ENCODE results near the gene VEGFA. TPM values are rescaled to one million over a fixed set of nuclear protein-coding genes. Genes with fewer than 3 reads are reported as not detected.

VEGFA gene
- total and polyA plus RNA-seq, 2 donors from 2014 or later, result 36.3 to 111 TPM

GRCh38 chr6:43762966-43763695 lies 6.9 kb upstream of the VEGFA start:
- no peak overlapping the region for H3K27ac ChIP-seq (ENCODE audit: low read depth in 2 of 2, low read length in 2 of 2)
- no peaks in the 10 kb centered on the region for H3K36me3 ChIP-seq (ENCODE audit: control insufficient read depth in 2 of 3, insufficient read depth in 3 of 3, low read length in 3 of 3)
- no peak overlapping the region for H3K4me3 ChIP-seq (ENCODE audit: low read length in 3 of 3)
- FAIRE-seq (no peak), DNase-seq (peak in 2 of 5 donors; percentile 35 to 40)
- H3K9ac ChIP-seq (ENCODE audit: low read length in 3 of 3), result no peak overlapping the region
- H3K9me3 ChIP-seq (ENCODE audit: control insufficient read depth in 2 of 3, insufficient read depth in 1 of 3, low read length in 3 of 3), result no peaks in the 10 kb centered on the region
- no peaks in the 10 kb centered on the region for H3K27me3 ChIP-seq (ENCODE audit: control insufficient read depth, insufficient read depth, low read length)
- intact Hi-C loops (cut with DNase I), result loop anchor here (10.0 kb wide), 1 partner anchor 98 kb away; no protein-coding TSS in a partner anchor
- TF ChIP-seq, protein P1, sequence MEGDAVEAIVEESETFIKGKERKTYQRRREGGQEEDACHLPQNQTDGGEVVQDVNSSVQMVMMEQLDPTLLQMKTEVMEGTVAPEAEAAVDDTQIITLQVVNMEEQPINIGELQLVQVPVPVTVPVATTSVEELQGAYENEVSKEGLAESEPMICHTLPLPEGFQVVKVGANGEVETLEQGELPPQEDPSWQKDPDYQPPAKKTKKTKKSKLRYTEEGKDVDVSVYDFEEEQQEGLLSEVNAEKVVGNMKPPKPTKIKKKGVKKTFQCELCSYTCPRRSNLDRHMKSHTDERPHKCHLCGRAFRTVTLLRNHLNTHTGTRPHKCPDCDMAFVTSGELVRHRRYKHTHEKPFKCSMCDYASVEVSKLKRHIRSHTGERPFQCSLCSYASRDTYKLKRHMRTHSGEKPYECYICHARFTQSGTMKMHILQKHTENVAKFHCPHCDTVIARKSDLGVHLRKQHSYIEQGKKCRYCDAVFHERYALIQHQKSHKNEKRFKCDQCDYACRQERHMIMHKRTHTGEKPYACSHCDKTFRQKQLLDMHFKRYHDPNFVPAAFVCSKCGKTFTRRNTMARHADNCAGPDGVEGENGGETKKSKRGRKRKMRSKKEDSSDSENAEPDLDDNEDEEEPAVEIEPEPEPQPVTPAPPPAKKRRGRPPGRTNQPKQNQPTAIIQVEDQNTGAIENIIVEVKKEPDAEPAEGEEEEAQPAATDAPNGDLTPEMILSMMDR (IDR thresholded peaks at IDR 0.05; ENCODE audit: borderline replicate concordance, extremely low read depth, insufficient read depth), result no peak
- no peaks in the 10 kb centered on the region for H3K4me1 ChIP-seq (ENCODE audit: control insufficient read depth in 2 of 3, insufficient read depth in 2 of 3, low read depth in 1 of 3, low read length in 3 of 3)

GRCh38 chr6:43763812-43764522 lies 6.0 kb upstream of the VEGFA start:
- H3K4me1 ChIP-seq (ENCODE audit: control insufficient read depth in 2 of 3, insufficient read depth in 2 of 3, low read depth in 1 of 3, low read length in 3 of 3), result no peaks in the 10 kb centered on the region
- DNase-seq (peak in 2 of 5 donors; percentile 7 to 16), FAIRE-seq (no peak)
- no peaks in the 10 kb centered on the region for H3K9me3 ChIP-seq (ENCODE audit: control insufficient read depth in 2 of 3, insufficient read depth in 1 of 3, low read length in 3 of 3)
- intact Hi-C loops (cut with DNase I), result loop anchor here (10.0 kb wide), 1 partner anchor 99 kb away; no protein-coding TSS in a partner anchor
- no peak overlapping the region for H3K9ac ChIP-seq (ENCODE audit: low read length in 3 of 3)
- no peak overlapping the region for H3K27ac ChIP-seq (ENCODE audit: low read depth in 2 of 2, low read length in 2 of 2)
- H3K36me3 ChIP-seq (ENCODE audit: control insufficient read depth in 2 of 3, insufficient read depth in 3 of 3, low read length in 3 of 3), result no peaks in the 10 kb centered on the region
- no peak overlapping the region for H3K4me3 ChIP-seq (ENCODE audit: low read length in 3 of 3)
- TF ChIP-seq, protein P1 (IDR thresholded peaks at IDR 0.05; ENCODE audit: borderline replicate concordance, extremely low read depth, insufficient read depth), result no peak
- H3K27me3 ChIP-seq (ENCODE audit: control insufficient read depth, insufficient read depth, low read length), result no peaks in the 10 kb centered on the region

DNA sequence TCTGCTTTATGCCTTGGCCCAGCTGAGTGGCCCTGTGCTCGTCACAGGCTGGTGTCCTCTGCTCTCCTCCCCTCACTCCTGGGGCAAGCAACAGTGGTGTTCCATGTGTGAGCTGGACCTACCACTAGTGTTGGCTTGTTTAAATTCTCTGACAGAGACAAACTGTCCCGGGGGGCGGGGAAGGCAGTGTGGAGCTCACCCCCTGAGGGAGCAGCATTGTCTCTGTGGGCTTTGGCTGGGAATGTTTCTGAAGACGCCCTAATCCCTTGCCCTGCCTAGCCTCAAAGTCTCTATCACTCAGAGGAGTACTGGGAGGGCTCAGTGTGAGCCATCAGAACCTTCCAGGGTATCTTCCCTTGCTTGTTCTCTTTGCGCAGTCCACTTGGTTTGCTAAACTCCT lies 5.2 kb upstream of the VEGFA start:
- Histone ChIP-seq H3K9ac (ENCODE audit: low read length in 3 of 3) (no peak overlapping the region), H3K27me3 (ENCODE audit: control insufficient read depth, insufficient read depth, low read length) (no peaks in the 10 kb centered on the region), H3K27ac (ENCODE audit: low read depth in 2 of 2, low read length in 2 of 2) (no peak overlapping the region), H3K9me3 (ENCODE audit: control insufficient read depth in 2 of 3, insufficient read depth in 1 of 3, low read length in 3 of 3) (no peaks in the 10 kb centered on the region), H3K4me1 (ENCODE audit: control insufficient read depth in 2 of 3, insufficient read depth in 2 of 3, low read depth in 1 of 3, low read length in 3 of 3) (no peaks in the 10 kb centered on the region), H3K4me3 (ENCODE audit: low read length in 3 of 3) (no peak overlapping the region), H3K36me3 (ENCODE audit: control insufficient read depth in 2 of 3, insufficient read depth in 3 of 3, low read length in 3 of 3) (no peaks in the 10 kb centered on the region)
- peak in 2 of 5 donors; percentile 33 to 44 for DNase-seq
- TF ChIP-seq, protein P1 (IDR thresholded peaks at IDR 0.05; ENCODE audit: borderline replicate concordance, extremely low read depth, insufficient read depth), result no peak
- FAIRE-seq, result no peak
- intact Hi-C loops (cut with DNase I), result loop anchor here (5.0 to 10.0 kb wide), 2 partner anchors 100 to 318 kb away; no protein-coding TSS in a partner anchor

Data from kidney (tissue), 14 donors.